ENCODE data around the gene ASPM.
"Not testable (repeated sequence)": the region's sequence is repeated elsewhere in the genome, so short reads cannot be mapped to it uniquely, and the experiment has no call there.

Gene ASPM

GRCh38 chr1:197145446-197146024 lies 934 bp downstream of the ASPM start:
- no peak for DNase-seq (ENCODE audit: low spot score)

GRCh38 chr1:197144570-197145325 lies 1.7 kb downstream of the ASPM start:
- peak; percentile 40 for DNase-seq (ENCODE audit: low spot score)

GRCh38 chr1:197143276-197143675 lies 3.2 kb downstream of the ASPM start:
- no peak for DNase-seq (ENCODE audit: low spot score)

- no peak for DNase-seq (ENCODE audit: low spot score)
Measured at GRCh38 chr1:197141575-197141974, 4.9 kb downstream of the ASPM start.

- no peak for DNase-seq (ENCODE audit: low spot score)
Measured at GRCh38 chr1:197140121-197140520, 6.3 kb downstream of the ASPM start.

GRCh38 chr1:197139169-197139568 lies 7.3 kb downstream of the ASPM start:
- no peak for DNase-seq (ENCODE audit: low spot score)

- DNase-seq (ENCODE audit: low spot score): no peak
Measured at GRCh38 chr1:197137322-197137721, 9.1 kb downstream of the ASPM start.

- no peak for DNase-seq (ENCODE audit: low spot score)
Measured at GRCh38 chr1:197130677-197131304, 15.7 kb downstream of the ASPM start.

- no peak for DNase-seq (ENCODE audit: low spot score)
Measured at GRCh38 chr1:197129698-197130097, 16.8 kb downstream of the ASPM start.

GRCh38 chr1:197127246-197127912 lies 19.1 kb downstream of the ASPM start:
- no peak for DNase-seq (ENCODE audit: low spot score)

- no peak for DNase-seq (ENCODE audit: low spot score)
Measured at GRCh38 chr1:197126691-197127090, 19.8 kb downstream of the ASPM start.

GRCh38 chr1:197124376-197124775 lies 22.1 kb downstream of the ASPM start:
- DNase-seq (ENCODE audit: low spot score): no peak

- DNase-seq (ENCODE audit: low spot score): no peak
Measured at GRCh38 chr1:197116156-197116555, 30.3 kb downstream of the ASPM start.

GRCh38 chr1:197106869-197107268 lies 39.6 kb downstream of the ASPM start:
- DNase-seq (ENCODE audit: low spot score): no peak

GRCh38 chr1:197103300-197103699 lies 43.2 kb downstream of the ASPM start:
- DNase-seq (ENCODE audit: low spot score): no peak

- no peak for DNase-seq (ENCODE audit: low spot score)
Measured at GRCh38 chr1:197101978-197102377, 44.5 kb downstream of the ASPM start.

- no peak for DNase-seq (ENCODE audit: low spot score)
Measured at GRCh38 chr1:197100677-197101076, 45.8 kb downstream of the ASPM start.

- no peak for DNase-seq (ENCODE audit: low spot score)
Measured at GRCh38 chr1:197099444-197099843, 47.0 kb downstream of the ASPM start.

GRCh38 chr1:197096971-197097370 lies 49.5 kb downstream of the ASPM start:
- DNase-seq (ENCODE audit: low spot score): not testable (repeated sequence)

GRCh38 chr1:197096137-197096536 lies 50.3 kb downstream of the ASPM start:
- no peak for DNase-seq (ENCODE audit: low spot score)

GRCh38 chr1:197093226-197093885 lies 53.1 kb downstream of the ASPM start:
- DNase-seq (ENCODE audit: low spot score): no peak

GRCh38 chr1:197092491-197093023 lies 53.9 kb downstream of the ASPM start:
- DNase-seq (ENCODE audit: low spot score): no peak

All from kidney capillary endothelial cell (primary cell).